Skeletal muscle tissue (tissue), 4 donors: ENCODE data around the gene TMEM184A. TPM values are rescaled to one million over a fixed set of nuclear protein-coding genes. Genes with fewer than 3 reads are reported as not detected.
A peak's percentile ranks its signal among the peaks of the same experiment; 100 is the strongest.

ENCODE experiments used
- H3K27ac ChIP-seq: one replicate; pipeline ENCODE4 v1.7.0; 2013; ENCODE audit warnings: mild to moderate bottlenecking, low read depth, low read length, inconsistent platforms
- H3K27me3 ChIP-seq, 3 donors: one replicate each; pipeline ENCODE4 v1.7.0; 2013; ENCODE audit warnings: low read length in 3 of 3; ENCODE audit not compliant: control insufficient read depth in 3 of 3, insufficient read depth in 3 of 3
- H3K36me3 ChIP-seq, 3 donors: one replicate each; pipeline ENCODE4 v1.7.0; 2013; ENCODE audit warnings: low read length in 3 of 3; ENCODE audit not compliant: control insufficient read depth in 3 of 3, insufficient read depth in 3 of 3
- H3K4me1 ChIP-seq, 3 donors: one replicate each; pipeline ENCODE4 v1.7.0; 2013; ENCODE audit warnings: low read length in 3 of 3, mild to moderate bottlenecking in 3 of 3; ENCODE audit not compliant: control insufficient read depth in 3 of 3, insufficient read depth in 3 of 3
- H3K4me3 ChIP-seq, 3 donors: one replicate each; pipeline ENCODE4 v1.7.0; 2013; ENCODE audit warnings: low read length in 3 of 3
- H3K9ac ChIP-seq, 3 donors: one replicate each; pipeline ENCODE4 v1.7.0; 2013; ENCODE audit warnings: low read length in 3 of 3, mild to moderate bottlenecking in 3 of 3, moderate library complexity in 2 of 3, low read depth in 1 of 3
- H3K9me3 ChIP-seq, 3 donors: one replicate each; pipeline ENCODE4 v1.7.0; 2013; ENCODE audit warnings: low read length in 3 of 3; ENCODE audit not compliant: control insufficient read depth in 3 of 3
- total RNA-seq: library from RNA; depleted of rRNA; stranded (reverse); fragments of >200 nt; gene quantifications from one replicate; pipeline ENCODE4 v1.2.3, GENCODE V29; 2014
- donor health status: Osteomylitis.

The TMEM184A gene
- total RNA-seq, 1 donor from 2014 or later: not detected

- peaks cover 60 to 81% (median 74%) of the 10 kb centered on the region in 3 donors for H3K4me1 ChIP-seq
- peak overlapping the region; percentile 100 for H3K27ac ChIP-seq
- H3K9ac ChIP-seq: peak overlapping the region in 2 of 3 donors; percentile 25 to 92
- peaks cover 5 to 11% (median 7%) of the 10 kb centered on the region in 3 donors for H3K36me3 ChIP-seq
- H3K27me3 ChIP-seq: no peaks in the 10 kb centered on the region
- no peaks in the 10 kb centered on the region for H3K9me3 ChIP-seq
- no peak overlapping the region for H3K4me3 ChIP-seq
Observed at GRCh38 chr7:1535100-1535458, 20.9 kb downstream of the TMEM184A start.

- Histone ChIP-seq H3K9me3 (no peaks in the 10 kb centered on the region), H3K27ac (peak overlapping the region; percentile 100), H3K9ac (peak overlapping the region in 2 of 3 donors; percentile 92 to 95), H3K36me3 (peaks cover 2 to 5% (median 4%) of the 10 kb centered on the region in 3 donors), H3K27me3 (no peaks in the 10 kb centered on the region), H3K4me3 (peak overlapping the region in 1 of 3 donors; percentile 29), H3K4me1 (peaks cover 63 to 82% (median 74%) of the 10 kb centered on the region in 3 donors)
Observed at GRCh38 chr7:1534330-1535099, 21.5 kb downstream of the TMEM184A start.

- H3K27me3 ChIP-seq: no peaks in the 10 kb centered on the region
- H3K4me3 ChIP-seq: peak overlapping the region; percentile 75 to 83 (median 81)
- H3K9me3 ChIP-seq: no peaks in the 10 kb centered on the region
- H3K9ac ChIP-seq: peak overlapping the region; percentile 80 to 95 (median 92)
- peaks cover 58 to 74% (median 68%) of the 10 kb centered on the region in 3 donors for H3K4me1 ChIP-seq
- H3K36me3 ChIP-seq: no peaks in the 10 kb centered on the region
- peak overlapping the region; percentile 100 for H3K27ac ChIP-seq
Observed at GRCh38 chr7:1533547-1534329, 22.3 kb downstream of the TMEM184A start.

- H3K4me3 ChIP-seq: peak overlapping the region; percentile 75 to 83 (median 81)
- H3K9me3 ChIP-seq: no peaks in the 10 kb centered on the region
- no peaks in the 10 kb centered on the region for H3K27me3 ChIP-seq
- no peaks in the 10 kb centered on the region for H3K36me3 ChIP-seq
- peak overlapping the region; percentile 100 for H3K27ac ChIP-seq
- peak overlapping the region; percentile 80 to 95 (median 92) for H3K9ac ChIP-seq
- peaks cover 54 to 70% (median 64%) of the 10 kb centered on the region in 3 donors for H3K4me1 ChIP-seq
Observed at GRCh38 chr7:1533255-1533546, 22.8 kb downstream of the TMEM184A start.

- Histone ChIP-seq H3K4me3 (peak overlapping the region; percentile 75 to 83 (median 81)), H3K4me1 (peaks cover 51 to 66% (median 59%) of the 10 kb centered on the region in 3 donors), H3K27ac (peak overlapping the region; percentile 100), H3K27me3 (no peaks in the 10 kb centered on the region), H3K36me3 (no peaks in the 10 kb centered on the region), H3K9ac (peak overlapping the region; percentile 80 to 95 (median 92)), H3K9me3 (no peaks in the 10 kb centered on the region)
Observed at GRCh38 chr7:1532456-1533254, 23.4 kb downstream of the TMEM184A start.

- peak overlapping the region; percentile 80 to 95 (median 92) for H3K9ac ChIP-seq
- H3K36me3 ChIP-seq: no peaks in the 10 kb centered on the region
- H3K4me1 ChIP-seq: peaks cover 47 to 62% (median 56%) of the 10 kb centered on the region in 3 donors
- no peaks in the 10 kb centered on the region for H3K9me3 ChIP-seq
- peak overlapping the region; percentile 75 to 83 (median 81) for H3K4me3 ChIP-seq
- peak overlapping the region; percentile 100 for H3K27ac ChIP-seq
- no peaks in the 10 kb centered on the region for H3K27me3 ChIP-seq
Observed at GRCh38 chr7:1531979-1532455, 24.0 kb downstream of the TMEM184A start.

GRCh38 chr7:1531263-1531978, 24.6 kb downstream of the TMEM184A start:
- no peaks in the 10 kb centered on the region for H3K36me3 ChIP-seq
- H3K9me3 ChIP-seq: no peaks in the 10 kb centered on the region
- H3K9ac ChIP-seq: peak overlapping the region; percentile 80 to 95 (median 92)
- H3K27me3 ChIP-seq: no peaks in the 10 kb centered on the region
- H3K4me1 ChIP-seq: peaks cover 41 to 56% (median 51%) of the 10 kb centered on the region in 3 donors
- H3K27ac ChIP-seq: peak overlapping the region; percentile 100
- peak overlapping the region; percentile 75 to 83 (median 81) for H3K4me3 ChIP-seq

GRCh38 chr7:1530946-1531262, 25.1 kb downstream of the TMEM184A start:
- Histone ChIP-seq H3K9me3 (no peaks in the 10 kb centered on the region), H3K4me1 (peaks cover 36 to 50% (median 46%) of the 10 kb centered on the region in 3 donors), H3K36me3 (no peaks in the 10 kb centered on the region), H3K4me3 (peak overlapping the region in 2 of 3 donors; percentile 81 to 83), H3K27me3 (no peaks in the 10 kb centered on the region), H3K27ac (peak overlapping the region; percentile 100), H3K9ac (peak overlapping the region in 2 of 3 donors; percentile 62 to 95)
